GM12801 (cell line): ENCODE measurements around the gene LYPD6.

ENCODE experiments used
- TF ChIP-seq, protein P1 (sequence below): IDR thresholded peaks from one replicate; pipeline ENCODE4 v1.5.1; 2011; ENCODE audit warnings: control low read depth; ENCODE audit not compliant: insufficient read length; ENCODE audit errors: extremely low read depth

Gene LYPD6

DNA sequence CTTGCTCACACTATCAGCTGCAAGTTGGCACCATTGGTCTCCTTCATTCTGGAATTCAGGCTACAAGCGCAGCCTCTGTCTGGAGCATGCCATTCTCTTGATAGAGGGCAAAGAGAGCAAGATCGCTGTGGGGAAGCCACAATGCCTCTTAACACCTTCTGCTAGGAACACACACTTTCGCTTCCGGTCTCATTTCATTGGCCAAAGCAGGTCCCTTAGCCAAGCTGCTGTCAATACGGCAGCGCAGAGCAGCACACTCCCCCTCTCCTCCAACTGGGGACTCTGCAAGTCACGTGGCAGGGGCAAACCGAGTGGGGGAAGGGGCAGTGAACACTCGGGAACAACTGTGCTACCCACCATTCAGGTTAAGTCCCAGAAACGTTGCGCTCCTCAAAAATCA is 159.1 kb downstream of the LYPD6 start:
- TF ChIP-seq, protein P1, sequence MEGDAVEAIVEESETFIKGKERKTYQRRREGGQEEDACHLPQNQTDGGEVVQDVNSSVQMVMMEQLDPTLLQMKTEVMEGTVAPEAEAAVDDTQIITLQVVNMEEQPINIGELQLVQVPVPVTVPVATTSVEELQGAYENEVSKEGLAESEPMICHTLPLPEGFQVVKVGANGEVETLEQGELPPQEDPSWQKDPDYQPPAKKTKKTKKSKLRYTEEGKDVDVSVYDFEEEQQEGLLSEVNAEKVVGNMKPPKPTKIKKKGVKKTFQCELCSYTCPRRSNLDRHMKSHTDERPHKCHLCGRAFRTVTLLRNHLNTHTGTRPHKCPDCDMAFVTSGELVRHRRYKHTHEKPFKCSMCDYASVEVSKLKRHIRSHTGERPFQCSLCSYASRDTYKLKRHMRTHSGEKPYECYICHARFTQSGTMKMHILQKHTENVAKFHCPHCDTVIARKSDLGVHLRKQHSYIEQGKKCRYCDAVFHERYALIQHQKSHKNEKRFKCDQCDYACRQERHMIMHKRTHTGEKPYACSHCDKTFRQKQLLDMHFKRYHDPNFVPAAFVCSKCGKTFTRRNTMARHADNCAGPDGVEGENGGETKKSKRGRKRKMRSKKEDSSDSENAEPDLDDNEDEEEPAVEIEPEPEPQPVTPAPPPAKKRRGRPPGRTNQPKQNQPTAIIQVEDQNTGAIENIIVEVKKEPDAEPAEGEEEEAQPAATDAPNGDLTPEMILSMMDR = no peak

DNA sequence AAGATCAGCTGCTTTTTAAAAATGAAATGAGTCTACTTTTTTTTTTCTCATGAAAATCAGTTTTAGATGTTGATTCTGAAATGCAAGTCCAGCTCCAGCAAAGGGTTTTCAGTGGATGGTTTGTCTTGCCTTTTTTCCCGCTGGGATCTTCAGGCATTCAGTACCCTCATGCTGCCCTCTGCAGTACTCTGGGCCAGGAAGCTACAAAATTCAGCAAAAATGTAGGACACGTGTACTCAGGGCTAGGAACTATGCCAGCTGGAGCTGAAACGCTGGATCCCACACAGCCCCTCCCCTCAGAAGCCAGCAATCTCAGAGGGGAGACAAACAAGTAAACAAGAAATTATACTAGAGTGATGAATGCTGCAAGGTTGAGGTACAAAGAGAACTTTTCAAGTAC is 159.9 kb downstream of the LYPD6 start:
- TF ChIP-seq, protein P1 = no peak

DNA sequence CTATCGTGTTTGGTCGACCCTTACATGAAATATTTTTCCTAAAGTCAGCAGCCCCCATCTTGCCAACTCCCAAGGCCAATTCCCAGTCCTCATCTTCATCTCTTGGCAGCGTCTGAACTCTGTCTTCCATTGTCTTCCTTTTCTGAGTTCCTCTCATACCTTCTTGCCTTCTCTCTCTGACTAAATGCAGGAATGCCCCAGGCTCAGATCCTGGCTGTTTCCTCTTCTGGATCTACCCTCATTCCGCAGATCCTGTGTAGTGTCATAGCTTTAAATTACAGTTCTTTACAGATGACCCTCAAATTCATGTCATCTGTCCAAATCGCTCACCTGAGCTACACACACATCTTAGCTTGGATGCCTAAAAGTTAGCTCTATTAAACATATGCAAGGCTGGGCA is 162.5 kb downstream of the LYPD6 start:
- TF ChIP-seq, protein P1 = no peak

DNA sequence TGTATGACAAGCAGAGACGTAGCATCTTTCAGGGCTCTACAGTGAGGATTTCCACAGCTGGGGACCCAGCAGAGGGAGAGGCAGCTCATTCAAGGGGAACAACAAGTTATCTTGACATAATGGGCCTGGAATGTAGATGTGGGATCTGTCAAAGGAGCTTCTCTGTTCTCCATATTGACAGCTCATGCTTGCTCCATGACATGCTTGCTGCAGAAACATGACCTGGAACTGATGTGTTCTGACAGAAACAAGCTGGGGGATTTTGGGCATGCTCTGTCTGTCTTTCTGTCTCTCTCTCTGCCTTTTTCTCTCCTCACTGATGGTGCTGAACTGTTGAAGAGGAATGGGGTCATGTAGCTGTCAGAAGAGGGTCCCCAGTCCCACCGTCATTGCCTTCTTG is 177.6 kb downstream of the LYPD6 start:
- TF ChIP-seq, protein P1 = no peak

DNA sequence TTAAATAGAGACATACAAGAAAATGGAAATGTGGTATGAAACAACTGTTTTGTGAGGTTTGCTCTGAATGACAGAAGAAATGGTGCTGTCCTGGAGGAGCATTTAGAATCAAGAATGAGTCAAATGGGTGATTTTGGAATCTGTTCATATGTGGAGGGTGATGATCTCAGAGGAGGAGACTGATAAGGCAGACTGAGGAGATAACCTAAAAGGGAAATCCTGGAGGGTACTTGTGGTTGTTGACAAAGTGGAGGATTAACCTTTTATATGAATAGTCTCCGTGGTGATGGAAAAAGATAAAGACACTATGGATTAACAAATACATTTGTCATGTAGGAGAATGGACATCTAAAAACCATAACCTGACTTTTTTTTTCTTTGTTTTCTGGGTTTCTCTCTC is 183.1 kb downstream of the LYPD6 start:
- TF ChIP-seq, protein P1 = no peak
